Muscle of leg (tissue), 11 donors: Measurements from ENCODE around the gene CDYL2. TPM values are rescaled to one million over a fixed set of nuclear protein-coding genes. Genes with fewer than 3 reads are reported as not detected.

Experiments used
- DNase-seq: peaks from one replicate; pipeline ENCODE4 v3.0.0; 2013
- H3K27ac ChIP-seq: one replicate; pipeline ENCODE4 v1.5.1; 2013; ENCODE audit warnings: mild to moderate bottlenecking, low read length, control low read depth
- H3K27me3 ChIP-seq: one replicate; pipeline ENCODE4 v1.6.1; 2013; ENCODE audit warnings: low read length; ENCODE audit not compliant: control insufficient read depth, insufficient read depth
- H3K36me3 ChIP-seq: one replicate; pipeline ENCODE4 v1.6.1; 2013; ENCODE audit warnings: low read length; ENCODE audit not compliant: control insufficient read depth, insufficient read depth
- H3K4me1 ChIP-seq: one replicate; pipeline ENCODE4 v1.6.1; 2013; ENCODE audit warnings: low read length; ENCODE audit not compliant: control insufficient read depth, insufficient read depth
- H3K4me3 ChIP-seq: one replicate; pipeline ENCODE4 v1.5.1; 2013; ENCODE audit warnings: low read length, control low read depth
- H3K9me3 ChIP-seq: replicated peaks from 2 replicates; pipeline ENCODE4 v1.6.1; 2013; ENCODE audit warnings: low read depth, low read length; ENCODE audit not compliant: control insufficient read depth
- WGBS: methylation state at CpG from one replicate; pipeline ENCODE4 v1.1.5; 2013; ENCODE audit warnings: missing lambda C conversion rate; ENCODE audit not compliant: insufficient coverage; 5-methylcytosine and 5-hydroxymethylcytosine counted together
- polyA plus RNA-seq, 8 donors: library from polyadenylated mRNA; unstranded; fragments of 120-200 nt; gene quantifications; one replicate each; pipeline versions ENCODE4 v1.2.1 to v1.2.3, GENCODE V29; 2013; ENCODE audit warnings: inconsistent platforms in 1 of 8, low replicate concordance in 1 of 8; ENCODE audit not compliant: insufficient read length in 8 of 8, insufficient read depth in 1 of 8
- total RNA-seq: library from RNA; stranded (reverse); fragments of 120-200 nt; gene quantifications from one replicate; pipeline ENCODE4 v1.2.4, GENCODE V29; 2013

Gene CDYL2
- total and polyA plus RNA-seq, 9 donors, result 1.9 to 3.7 (median 2.6) TPM

DNA sequence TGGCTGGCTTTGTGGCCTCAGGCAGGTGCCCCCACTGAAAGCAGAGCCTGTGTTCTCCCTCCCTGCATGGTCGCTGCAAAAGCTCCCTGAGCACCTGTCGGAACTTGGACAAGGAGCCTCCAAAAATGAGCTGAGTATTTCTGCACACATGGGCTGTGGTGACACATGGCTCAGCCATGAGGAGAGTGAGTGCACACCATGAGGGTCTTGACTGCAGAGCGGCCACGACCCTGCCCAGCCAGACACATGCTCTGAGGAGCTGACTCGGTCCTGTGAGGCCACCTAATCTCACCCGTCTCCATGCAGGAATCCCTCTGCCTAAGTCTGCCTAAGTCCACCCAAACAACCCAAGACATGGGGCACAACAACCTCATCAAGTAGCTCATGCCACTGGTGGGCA, 134.7 kb downstream of the CDYL2 start:
- DNase-seq, result no peak
- H3K36me3 ChIP-seq, result no peaks in the 10 kb centered on the region
- 87% methylated on average over 6 of the region's 6 CpGs for WGBS
- H3K9me3 ChIP-seq, result no peaks in the 10 kb centered on the region
- H3K4me3 ChIP-seq, result no peak overlapping the region
- H3K27me3 ChIP-seq, result no peaks in the 10 kb centered on the region
- no peaks in the 10 kb centered on the region for H3K4me1 ChIP-seq
- no peak overlapping the region for H3K27ac ChIP-seq

DNA sequence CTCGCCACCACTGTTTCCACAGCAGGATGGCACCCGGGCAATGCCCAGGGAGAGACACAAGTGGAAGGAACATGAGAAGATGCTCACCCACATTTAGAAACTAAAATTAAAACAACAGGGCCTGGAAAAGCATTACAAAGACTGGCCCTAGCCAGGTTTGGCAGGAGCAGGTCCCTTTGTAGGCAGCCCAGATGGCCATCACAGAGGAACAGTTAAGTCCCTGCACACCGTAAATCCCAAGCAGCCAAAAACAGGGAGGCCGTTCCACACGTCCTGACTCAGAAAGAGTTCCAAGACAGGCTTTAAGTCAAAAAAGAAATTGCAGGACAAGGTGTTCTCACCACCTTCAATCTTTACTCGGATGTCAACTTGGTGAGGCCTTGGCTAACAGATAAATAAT, 136.5 kb downstream of the CDYL2 start:
- Histone ChIP-seq H3K27ac (no peak overlapping the region), H3K9me3 (no peaks in the 10 kb centered on the region), H3K36me3 (no peaks in the 10 kb centered on the region), H3K4me3 (no peak overlapping the region), H3K27me3 (no peaks in the 10 kb centered on the region), H3K4me1 (no peaks in the 10 kb centered on the region)
- no peak for DNase-seq
- 17% methylated on average over 3 of the region's 6 CpGs for WGBS

DNA sequence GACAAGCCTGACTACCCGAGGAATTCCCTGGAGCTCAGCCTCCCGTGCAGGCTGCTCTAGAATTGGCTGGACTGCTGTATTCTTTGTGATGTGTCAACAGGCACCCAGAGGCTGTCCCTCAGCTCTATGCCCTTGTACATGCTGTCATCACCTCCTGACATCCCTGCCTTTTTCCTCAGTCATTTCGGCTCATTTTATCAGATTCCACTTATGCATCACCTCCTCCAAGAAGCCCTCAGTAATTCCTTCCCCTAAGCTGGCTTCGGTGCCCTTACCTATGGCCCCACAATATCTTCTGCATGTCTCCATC, 137.2 kb downstream of the CDYL2 start:
- DNase-seq, result no peak
- Histone ChIP-seq H3K4me1 (no peaks in the 10 kb centered on the region), H3K27me3 (no peaks in the 10 kb centered on the region), H3K4me3 (no peak overlapping the region), H3K27ac (no peak overlapping the region), H3K36me3 (no peaks in the 10 kb centered on the region), H3K9me3 (no peaks in the 10 kb centered on the region)
- 46% methylated on average over 2 of the region's 4 CpGs for WGBS

DNA sequence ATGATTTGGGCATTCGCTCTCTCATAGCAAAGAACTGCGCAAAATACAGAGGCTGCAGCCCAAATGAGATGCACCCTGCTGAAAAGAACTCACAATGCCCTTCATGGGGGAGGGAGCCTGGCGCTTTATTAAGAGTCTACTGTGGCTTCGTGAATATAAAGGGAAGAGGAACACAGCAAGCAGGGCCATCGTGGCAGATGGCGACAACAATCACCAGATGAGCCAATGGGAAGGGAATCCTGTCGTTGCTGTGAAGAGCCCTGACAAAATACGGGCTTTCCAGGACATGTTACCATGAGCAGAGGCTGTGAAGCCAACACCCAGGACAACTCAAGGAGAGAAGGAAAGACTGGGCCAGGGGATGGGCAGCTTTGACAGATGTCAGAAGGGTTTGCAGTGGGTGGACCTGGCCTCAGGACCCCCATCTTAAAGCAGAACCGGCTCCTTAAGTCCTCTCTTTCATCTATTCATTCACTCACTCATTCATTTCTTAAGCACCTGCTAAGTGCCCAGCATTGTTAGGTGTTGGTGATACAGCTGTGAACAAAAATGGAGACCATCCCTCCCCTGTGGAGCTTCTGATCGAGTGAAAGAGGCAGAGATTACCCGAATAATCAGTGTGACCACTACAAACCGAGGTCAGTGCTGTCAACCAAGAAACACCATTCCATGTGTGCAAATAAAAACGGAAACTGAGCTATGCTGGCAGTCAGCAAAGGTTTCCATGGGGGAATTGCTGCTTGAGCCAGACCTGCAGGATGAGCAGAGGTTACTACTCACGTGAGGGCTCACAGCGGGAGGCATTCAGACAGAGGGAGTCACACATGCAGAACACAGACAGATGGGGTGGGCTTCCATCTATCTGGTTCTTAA, 137.8 kb downstream of the CDYL2 start:
- Histone ChIP-seq H3K4me3 (no peak overlapping the region), H3K4me1 (no peaks in the 10 kb centered on the region), H3K27ac (no peak overlapping the region), H3K36me3 (no peaks in the 10 kb centered on the region), H3K27me3 (no peaks in the 10 kb centered on the region), H3K9me3 (no peaks in the 10 kb centered on the region)
- peak; percentile 25 for DNase-seq
- 51% methylated on average over 11 of the region's 15 CpGs for WGBS

DNA sequence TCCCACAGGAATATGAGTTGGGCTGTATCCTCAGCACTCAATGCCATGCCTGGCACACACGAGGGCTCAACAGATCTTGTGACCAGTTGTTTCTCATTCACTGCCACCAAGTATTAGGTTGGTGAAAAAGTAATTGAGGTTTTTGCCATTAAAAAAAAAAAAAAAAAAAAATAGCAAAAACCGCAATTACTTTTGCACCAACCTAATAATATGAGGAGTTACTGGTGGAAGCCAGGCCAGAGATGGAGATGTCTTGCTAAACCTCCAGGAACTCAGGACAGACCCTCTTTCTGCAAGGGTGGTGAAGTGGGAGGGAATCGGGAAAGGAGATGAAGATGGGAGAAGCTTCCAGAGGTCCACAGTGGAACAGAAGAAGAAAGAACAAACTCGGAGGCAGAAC, 139.0 kb downstream of the CDYL2 start:
- no peak for DNase-seq
- 100% methylated on average over 1 of the region's 4 CpGs for WGBS
- no peaks in the 10 kb centered on the region for H3K36me3 ChIP-seq

DNA sequence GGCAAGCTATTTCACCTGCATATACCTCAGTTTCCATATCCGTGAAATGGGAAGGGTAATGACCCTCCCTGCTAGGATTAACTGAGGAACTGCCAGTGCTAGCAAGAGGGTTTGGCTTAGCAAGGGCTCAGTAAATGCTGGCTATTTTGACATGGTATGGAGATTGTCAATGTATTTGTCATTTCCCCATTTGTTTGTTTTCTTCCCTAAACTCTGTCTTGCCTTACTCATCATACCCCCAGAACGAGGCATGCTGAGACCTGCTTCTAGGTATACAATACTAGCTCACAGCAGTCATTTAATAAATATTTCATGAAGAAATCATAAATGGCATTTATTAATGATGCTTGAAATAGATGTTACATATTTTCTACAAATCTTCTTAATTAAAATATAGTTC, 139.6 kb downstream of the CDYL2 start:
- Histone ChIP-seq H3K36me3 (no peaks in the 10 kb centered on the region), H3K4me3 (no peak overlapping the region), H3K27me3 (no peaks in the 10 kb centered on the region), H3K4me1 (no peaks in the 10 kb centered on the region), H3K27ac (no peak overlapping the region), H3K9me3 (peaks cover 5% of the 10 kb centered on the region)
- DNase-seq, result no peak
- no CpG with 5 or more reads among the region's 2 CpGs for WGBS

More for the DNA sequence above, 139.0 kb downstream of the CDYL2 start:
- Histone ChIP-seq H3K9me3 (peaks cover 4% of the 10 kb centered on the region), H3K27me3 (no peaks in the 10 kb centered on the region), H3K4me1 (no peaks in the 10 kb centered on the region), H3K4me3 (no peak overlapping the region), H3K27ac (no peak overlapping the region)

DNA sequence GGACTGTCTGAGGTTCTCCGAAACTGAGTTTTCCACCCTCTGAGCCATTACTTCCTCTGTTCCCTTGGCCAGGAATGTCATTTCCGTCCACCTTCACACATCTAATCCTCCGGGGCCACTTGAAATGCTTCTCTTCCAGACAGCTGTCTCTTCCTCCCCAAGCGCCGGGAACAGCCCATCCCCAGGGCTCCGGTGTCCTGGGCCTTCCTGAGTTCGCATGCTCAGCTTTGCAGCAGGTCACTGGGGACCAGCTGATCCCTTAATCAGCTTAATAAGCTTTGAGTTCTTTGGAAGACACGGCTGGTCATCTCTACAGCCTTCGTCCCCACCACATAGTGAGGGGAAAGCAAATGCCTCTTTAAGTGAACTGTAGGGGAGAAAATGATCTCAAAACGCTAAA, 140.2 kb downstream of the CDYL2 start:
- WGBS, result 40% methylated on average over 5 of the region's 10 CpGs
- DNase-seq, result peak; percentile 15

DNA sequence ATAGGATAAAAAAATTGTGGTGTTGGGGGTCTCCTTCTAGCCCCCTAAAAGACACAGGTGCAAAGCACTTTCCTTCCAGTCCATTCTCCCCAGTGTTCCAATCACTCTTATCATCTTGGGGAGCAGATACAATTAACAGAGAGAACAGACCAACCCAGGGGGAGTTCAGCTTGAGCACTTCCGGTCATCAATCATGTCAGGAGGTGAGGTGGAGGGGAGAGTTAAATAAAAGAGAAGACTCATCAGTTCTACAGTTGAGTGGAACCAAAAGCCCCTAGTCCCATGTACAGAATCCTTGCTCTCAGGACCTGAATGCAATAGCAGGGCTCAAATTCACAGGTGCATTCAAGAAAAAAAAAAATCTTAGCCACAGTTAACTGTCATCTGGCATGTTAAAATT, 141.3 kb downstream of the CDYL2 start:
- H3K27me3 ChIP-seq, result no peaks in the 10 kb centered on the region
- no peaks in the 10 kb centered on the region for H3K36me3 ChIP-seq
- no peak overlapping the region for H3K27ac ChIP-seq
- H3K4me3 ChIP-seq, result no peak overlapping the region
- DNase-seq, result no peak
- H3K9me3 ChIP-seq, result peaks cover 6% of the 10 kb centered on the region
- WGBS, result no CpG with 5 or more reads among the region's 1 CpG
- no peaks in the 10 kb centered on the region for H3K4me1 ChIP-seq

More for the DNA sequence above, 140.2 kb downstream of the CDYL2 start:
- no peaks in the 10 kb centered on the region for H3K27me3 ChIP-seq
- peaks cover 6% of the 10 kb centered on the region for H3K9me3 ChIP-seq
- no peak overlapping the region for H3K4me3 ChIP-seq
- no peak overlapping the region for H3K27ac ChIP-seq
- H3K4me1 ChIP-seq, result no peaks in the 10 kb centered on the region
- no peaks in the 10 kb centered on the region for H3K36me3 ChIP-seq

DNA sequence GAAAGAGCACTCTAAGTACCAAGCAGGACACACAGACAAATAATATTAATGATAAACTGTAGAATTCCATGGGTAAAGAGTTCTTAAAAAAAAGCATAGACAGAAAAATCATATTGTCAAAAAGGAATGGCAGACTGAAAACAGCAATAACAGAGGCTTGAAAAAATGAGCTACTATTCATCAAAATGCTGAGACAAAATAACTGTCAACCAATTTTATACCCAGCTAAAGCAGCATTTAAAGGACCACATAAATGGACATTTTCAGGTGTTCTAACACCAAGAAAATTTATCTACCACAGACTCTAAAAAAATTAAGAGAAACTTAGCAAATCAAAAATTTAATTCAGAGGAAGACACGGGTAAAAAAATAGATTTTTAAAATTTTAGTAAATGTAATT, 144.5 kb downstream of the CDYL2 start:
- H3K4me1 ChIP-seq, result no peaks in the 10 kb centered on the region
- DNase-seq, result no peak
- H3K27ac ChIP-seq, result no peak overlapping the region
- H3K4me3 ChIP-seq, result no peak overlapping the region
- peaks cover 6% of the 10 kb centered on the region for H3K9me3 ChIP-seq
- H3K36me3 ChIP-seq, result no peaks in the 10 kb centered on the region
- no peaks in the 10 kb centered on the region for H3K27me3 ChIP-seq
- WGBS, result no CpG with 5 or more reads among the region's 1 CpG

DNA sequence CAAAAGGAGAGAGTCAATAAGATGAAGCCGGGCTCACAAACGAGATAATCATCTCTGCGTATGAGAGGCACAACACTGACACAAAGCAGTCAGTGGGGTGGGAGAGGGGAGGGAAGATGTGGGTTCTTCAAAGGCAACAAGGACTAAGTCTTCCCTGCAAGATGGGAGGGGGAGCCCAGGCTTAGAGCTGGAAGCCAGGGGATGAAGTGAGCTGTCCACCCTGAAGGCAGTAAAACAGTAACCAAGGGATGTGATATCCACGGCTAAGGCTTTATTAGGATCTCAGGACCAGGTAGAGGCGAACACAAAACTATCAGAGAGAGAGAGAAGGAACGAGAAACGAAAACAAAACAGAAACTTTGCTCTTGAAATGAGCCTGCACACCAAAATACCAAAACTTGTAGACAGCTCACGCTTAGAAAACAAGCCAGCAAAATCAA, 147.7 kb downstream of the CDYL2 start:
- Histone ChIP-seq H3K36me3 (no peaks in the 10 kb centered on the region), H3K4me1 (no peaks in the 10 kb centered on the region), H3K9me3 (peaks cover 6% of the 10 kb centered on the region), H3K27me3 (no peaks in the 10 kb centered on the region), H3K27ac (no peak overlapping the region), H3K4me3 (no peak overlapping the region)
- DNase-seq, result no peak
- WGBS, result 50% methylated on average over 4 of the region's 8 CpGs

DNA sequence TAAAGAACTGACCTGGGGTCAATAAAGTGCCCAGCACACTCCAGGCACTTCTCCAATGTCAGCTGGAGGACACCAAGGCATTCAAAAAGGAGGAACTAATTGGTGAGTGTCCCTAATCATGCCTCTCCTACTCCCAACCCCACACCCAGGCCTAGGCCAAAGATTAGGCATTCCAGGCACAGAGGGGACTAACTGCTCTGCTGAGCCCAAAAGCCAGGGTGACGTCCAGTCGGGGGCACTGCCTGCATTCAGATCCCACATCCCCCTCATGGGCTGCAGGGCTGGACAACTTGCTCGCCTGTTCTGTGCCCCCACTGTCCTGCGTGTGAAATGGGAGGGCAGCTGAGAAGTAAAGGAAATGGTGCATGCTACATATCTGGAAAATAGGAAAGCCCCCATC, 148.2 kb downstream of the CDYL2 start:
- WGBS, result no CpG with 5 or more reads among the region's 4 CpGs
- Histone ChIP-seq H3K9me3 (peaks cover 6% of the 10 kb centered on the region), H3K4me3 (no peak overlapping the region), H3K36me3 (no peaks in the 10 kb centered on the region), H3K27ac (no peak overlapping the region), H3K27me3 (no peaks in the 10 kb centered on the region), H3K4me1 (no peaks in the 10 kb centered on the region)
- no peak for DNase-seq
